OCI-LY7 (cell line): Measurements from ENCODE around the gene TMEM45B. TPM values are rescaled to one million over a fixed set of nuclear protein-coding genes. Genes with fewer than 3 reads are reported as not detected.
"Not testable (repeated sequence)": the region's sequence is repeated elsewhere in the genome, so short reads cannot be mapped to it uniquely, and the experiment has no call there.

Source experiments
- BruUV-seq: library from RNA; stranded (reverse); fragments of 400-500 nt; replicated peaks from 2 replicates; lab custom pipeline; 2021; lab: Mats Ljungman, UMichigan
- CTCF ChIA-PET: fragments of 300-600 bp; sonication (Branson Sonifier 250); formaldehyde crosslinking; loops from one replicate; lab custom pipeline; 2022; ENCODE audit warnings: antibody characterized with exemption; ENCODE audit not compliant: unreplicated experiment; lab: Charles Lee
- POLR2A ChIA-PET: fragments of 300-600 bp; sonication (Branson Sonifier 250); formaldehyde crosslinking; loops from one replicate; lab custom pipeline; 2022; ENCODE audit warnings: antibody characterized with exemption; lab: Charles Lee
- DNase-seq: peaks from one replicate; pipeline ENCODE4 v3.0.0-alpha.2; 2015; ENCODE audit warnings: low spot score
- H2AFZ ChIP-seq: fragments of 200-600 bp; sonication (generic), shearing (Covaris generic); 2 replicates; pipeline ENCODE4 v1.6.1; 2014; ENCODE audit warnings: mild to moderate bottlenecking, antibody characterized with exemption, low read length, moderate library complexity
- H3K27ac ChIP-seq: fragments of 200-600 bp; sonication (generic); 2 replicates; pipeline ENCODE4 v1.5.1; 2014; ENCODE audit warnings: mixed run types, low read depth, mild to moderate bottlenecking, moderate library complexity, low read length, inconsistent platforms; ENCODE audit not compliant: poor library complexity, severe bottlenecking
- H3K36me3 ChIP-seq: fragments of 200-600 bp; sonication (generic); 2 replicates; pipeline ENCODE4 v1.6.1; 2014; ENCODE audit warnings: mild to moderate bottlenecking, antibody characterized with exemption, low read length, moderate library complexity, mixed read lengths; ENCODE audit not compliant: insufficient read depth
- H3K4me1 ChIP-seq: fragments of 200-600 bp; sonication (generic); 2 replicates; pipeline ENCODE4 v1.5.1; 2014; ENCODE audit warnings: mild to moderate bottlenecking, low read length; ENCODE audit not compliant: insufficient read depth, poor library complexity, severe bottlenecking
- H3K4me2 ChIP-seq: fragments of 200-600 bp; sonication (generic); 2 replicates; pipeline ENCODE4 v1.6.1; 2014; ENCODE audit warnings: mild to moderate bottlenecking, low read length
- H3K4me3 ChIP-seq: fragments of 200-600 bp; sonication (generic); 2 replicates; pipeline ENCODE4 v1.5.1; 2014; ENCODE audit warnings: mild to moderate bottlenecking, low read depth, low read length; ENCODE audit not compliant: poor library complexity, severe bottlenecking
- H3K79me2 ChIP-seq: fragments of 200-600 bp; sonication (generic); 2 replicates; pipeline ENCODE4 v1.6.1; 2016; ENCODE audit warnings: low read depth, mild to moderate bottlenecking, low read length, moderate library complexity, mixed read lengths; ENCODE audit not compliant: insufficient read depth
- H3K9me2 ChIP-seq: fragments of 200-600 bp; sonication (generic); 2 replicates; pipeline ENCODE4 v1.6.1; 2016; ENCODE audit warnings: mild to moderate bottlenecking, low read length, mixed read lengths; ENCODE audit not compliant: insufficient read depth
- H3K9me3 ChIP-seq: fragments of 200-600 bp; sonication (generic); 2 replicates; pipeline ENCODE4 v1.6.1; 2014; ENCODE audit warnings: mild to moderate bottlenecking, mixed run types, low read length, mixed read lengths
- H4K20me1 ChIP-seq: fragments of 200-600 bp; sonication (generic); 2 replicates; pipeline ENCODE4 v1.6.1; 2014; ENCODE audit warnings: mild to moderate bottlenecking, antibody characterized with exemption, low read length, moderate library complexity, mixed read lengths; ENCODE audit not compliant: insufficient read depth
- CTCF ChIP-seq: fragments of 200-600 bp; sonication (generic); conservative IDR thresholded peaks from 2 replicates; pipeline ENCODE4 v1.5.1; 2014; ENCODE audit warnings: mild to moderate bottlenecking, antibody characterized with exemption, low read length, moderate library complexity, mixed read lengths
- EZH2phosphoT487 ChIP-seq: fragments of 200-600 bp; sonication (generic); IDR thresholded peaks from 2 replicates; pipeline ENCODE4 v1.6.1; 2018; ENCODE audit warnings: low read depth, borderline replicate concordance, mild to moderate bottlenecking, mixed run types, antibody characterized with exemption, low read length, moderate library complexity, mixed read lengths
- intact Hi-C: fragments of 100-400 bp; cut with micrococcal nuclease; formaldehyde crosslinking; loops from one replicate; pipeline ENCODE4 v1.10.0; 2022; ENCODE audit not compliant: unreplicated experiment
- total RNA-seq, 2 experiments: library from RNA; depleted of rRNA in 1 of 2; stranded (reverse); fragments of >200 nt in 1 of 2; shearing (Covaris generic) in 1 of 2; gene quantifications; 2 replicates each; pipeline ENCODE4 v1.2.3, GENCODE V29; 2014 to 2022

The TMEM45B gene
- total RNA-seq, 2 experiments from 2014 or later = not detected

- Histone ChIP-seq H3K4me1 (no peaks in the 10 kb centered on the region), H2AFZ (no peak overlapping the region), H3K27ac (no peak overlapping the region), H3K4me3 (no peak overlapping the region), H3K4me2 (no peak overlapping the region), H3K79me2 (no peaks in the 10 kb centered on the region), H3K36me3 (no peaks in the 10 kb centered on the region), H3K9me3 (no peaks in the 10 kb centered on the region), H3K9me2 (no peaks in the 10 kb centered on the region), H4K20me1 (no peaks in the 10 kb centered on the region)
- TF ChIP-seq CTCF (no peak), EZH2phosphoT487 (no peak)
- no TSS peak for BruUV-seq
- ChIA-PET POLR2A (no interaction called here), CTCF (no interaction called here)
- no peak for DNase-seq
- intact Hi-C loops = no loop called here
Measured at GRCh38 chr11:129798212-129798611, 17.4 kb upstream of the TMEM45B start.

DNA sequence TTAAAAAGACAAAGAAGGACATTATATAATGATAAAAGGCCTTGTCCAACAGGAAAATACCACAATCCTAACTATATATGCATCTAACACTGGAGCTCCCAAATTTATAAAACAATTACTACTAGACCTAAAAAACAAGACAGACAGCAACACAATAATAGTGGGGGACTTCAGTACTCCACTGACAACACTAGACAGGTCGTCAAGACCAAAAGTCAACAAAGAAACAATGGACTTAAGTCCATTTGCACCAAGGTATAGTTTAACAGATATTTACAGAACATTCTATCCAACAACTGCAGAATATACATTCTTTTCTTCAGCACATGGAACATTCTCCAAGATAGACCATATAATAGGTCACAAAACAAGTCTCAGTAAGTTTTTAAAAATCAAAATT, 15.5 kb upstream of the TMEM45B start:
- intact Hi-C loops = not testable (repeated sequence)

DNA sequence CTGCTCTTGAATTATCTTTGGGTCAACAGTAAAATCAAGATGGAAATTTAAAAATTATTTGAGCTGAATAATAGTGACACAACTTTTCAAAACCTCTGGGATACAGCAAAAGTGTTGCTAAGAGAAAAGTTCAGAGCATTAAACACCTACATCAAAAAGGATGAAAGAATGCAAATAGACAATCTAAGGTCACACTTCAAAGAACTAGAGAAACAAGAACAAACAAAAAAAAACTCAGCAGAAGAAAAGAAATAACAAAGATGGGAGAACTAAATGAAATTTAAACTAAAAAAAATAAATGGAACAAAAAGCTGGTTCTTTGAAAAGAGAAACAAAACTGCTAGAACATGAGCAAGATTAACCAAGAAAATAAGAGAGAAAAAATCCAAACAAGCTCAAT, 15.0 kb upstream of the TMEM45B start:
- Histone ChIP-seq H3K36me3 (no peaks in the 10 kb centered on the region), H3K27ac (no peak overlapping the region), H4K20me1 (no peaks in the 10 kb centered on the region), H3K4me3 (no peak overlapping the region), H2AFZ (no peak overlapping the region), H3K79me2 (no peaks in the 10 kb centered on the region), H3K4me2 (no peak overlapping the region), H3K4me1 (no peaks in the 10 kb centered on the region), H3K9me2 (no peaks in the 10 kb centered on the region), H3K9me3 (no peaks in the 10 kb centered on the region)
- BruUV-seq = no TSS peak
- no peak for DNase-seq
- no peak for TF ChIP-seq CTCF
- no peak for TF ChIP-seq EZH2phosphoT487
- POLR2A ChIA-PET = no interaction called here
- intact Hi-C loops = no loop called here
- CTCF ChIA-PET = no interaction called here

More for the DNA sequence above, 15.5 kb upstream of the TMEM45B start:
- DNase-seq, H3K4me1 ChIP-seq, H4K20me1 ChIP-seq, H3K79me2 ChIP-seq, CTCF ChIA-PET, H3K9me2 ChIP-seq, POLR2A ChIA-PET, H3K4me2 ChIP-seq, H2AFZ ChIP-seq, H3K4me3 ChIP-seq, H3K9me3 ChIP-seq, BruUV-seq, H3K27ac ChIP-seq, H3K36me3 ChIP-seq: not testable (repeated sequence)
